ENCODE measurements around the gene ADSL.

DNA sequence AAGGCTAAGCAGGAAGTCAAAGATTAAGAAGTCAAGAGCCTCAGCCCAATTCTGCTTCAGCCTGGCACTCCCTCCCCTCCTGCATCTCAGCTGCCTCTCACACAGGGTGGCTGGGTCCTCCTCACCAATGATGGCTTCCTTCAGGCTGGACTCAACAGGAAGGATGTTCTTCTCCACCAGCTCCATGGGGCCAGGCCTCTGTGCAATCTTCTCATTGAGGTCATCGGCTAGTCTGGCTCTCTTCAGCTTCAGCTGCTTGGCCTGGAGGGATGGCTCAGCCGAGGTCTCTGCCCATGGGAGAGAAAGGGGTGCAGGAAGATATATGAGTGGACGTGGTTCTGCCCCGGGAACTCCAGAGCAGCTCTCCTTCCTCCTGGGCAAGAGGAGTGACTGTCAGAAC, 83.2 kb downstream of the ADSL start:
- TF ChIP-seq CTCF (conservative IDR thresholded peaks at IDR 0.05; ENCODE audit: low read length) = no peak
- TF ChIP-seq EZH2phosphoT487 (IDR thresholded peaks at IDR 0.05; ENCODE audit: borderline replicate concordance, low read depth, low read length) = no peak
